Measurements from ENCODE around the gene MINAR1.
"Not testable (repeated sequence)": the region's sequence is repeated elsewhere in the genome, so short reads cannot be mapped to it uniquely, and the experiment has no call there.

MINAR1 gene, protein sequence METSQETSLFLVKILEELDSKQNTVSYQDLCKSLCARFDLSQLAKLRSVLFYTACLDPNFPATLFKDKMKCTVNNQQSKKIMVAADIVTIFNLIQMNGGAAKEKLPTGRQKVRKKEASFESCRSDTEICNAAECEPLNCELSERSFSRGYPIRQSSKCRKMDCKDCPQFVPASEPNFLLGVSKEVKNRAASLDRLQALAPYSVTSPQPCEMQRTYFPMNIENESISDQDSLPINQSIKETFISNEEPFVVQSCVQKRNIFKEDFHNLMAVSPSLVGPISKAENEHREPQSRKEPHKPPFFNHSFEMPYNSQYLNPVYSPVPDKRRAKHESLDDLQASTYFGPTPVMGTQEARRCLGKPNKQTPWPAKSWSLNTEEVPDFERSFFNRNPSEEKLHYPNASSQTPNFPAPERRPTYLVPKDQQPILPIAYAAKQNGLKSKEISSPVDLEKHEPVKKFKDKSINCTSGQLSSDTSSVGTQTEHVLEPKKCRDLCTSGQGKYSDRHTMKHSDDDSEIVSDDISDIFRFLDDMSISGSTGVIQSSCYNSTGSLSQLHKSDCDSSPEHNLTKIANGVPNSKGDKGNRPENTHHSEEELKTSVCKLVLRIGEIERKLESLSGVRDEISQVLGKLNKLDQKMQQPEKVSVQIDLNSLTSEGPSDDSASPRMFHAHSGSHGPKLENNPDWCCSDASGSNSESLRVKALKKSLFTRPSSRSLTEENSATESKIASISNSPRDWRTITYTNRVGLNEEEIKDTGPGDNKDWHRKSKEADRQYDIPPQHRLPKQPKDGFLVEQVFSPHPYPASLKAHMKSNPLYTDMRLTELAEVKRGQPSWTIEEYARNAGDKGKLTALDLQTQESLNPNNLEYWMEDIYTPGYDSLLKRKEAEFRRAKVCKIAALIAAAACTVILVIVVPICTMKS

DNA sequence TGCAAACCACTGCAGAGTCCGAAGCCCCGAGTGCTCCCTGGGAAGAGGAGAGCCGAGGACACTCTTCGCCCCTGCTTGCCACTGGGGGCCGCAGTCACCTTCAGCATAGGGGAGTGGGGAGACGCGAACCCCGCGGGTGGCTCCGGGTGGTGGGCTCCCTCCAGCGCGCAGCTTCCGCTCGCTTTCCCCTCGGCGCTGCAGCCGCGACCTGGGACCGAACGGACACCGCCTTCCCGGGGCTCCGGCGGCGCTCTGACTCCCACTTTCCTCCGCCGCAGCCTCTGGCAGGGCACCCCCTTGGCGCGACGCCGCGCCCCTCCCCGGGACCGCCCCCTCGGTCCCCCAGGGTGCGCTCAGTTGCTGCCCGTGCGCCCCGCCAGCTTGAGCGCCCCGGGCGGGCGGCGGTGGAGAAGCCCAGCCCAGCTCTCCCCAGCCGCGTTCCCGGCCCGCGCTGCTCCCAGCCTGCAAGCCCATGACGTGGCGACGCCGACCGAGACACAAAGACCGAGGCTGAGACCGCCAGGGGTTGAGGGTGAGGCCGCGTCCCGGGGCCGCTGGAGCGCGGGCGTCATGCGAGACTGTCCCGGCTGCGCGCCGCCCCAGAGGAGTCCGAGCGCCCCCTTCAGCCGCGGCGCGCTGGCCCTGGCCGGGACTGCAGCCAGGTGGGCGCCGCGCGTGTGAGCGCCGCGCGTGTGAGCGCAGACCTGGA, at the start of gene MINAR1:
Gene MINAR1 (plus strand): TSS at position 701 of the 709 bp plus-strand sequence. CDS start 23,812 bp downstream, outside the sequence.
- DNase-seq (ENCODE audit: low read depth) = peak; percentile 20

DNA sequence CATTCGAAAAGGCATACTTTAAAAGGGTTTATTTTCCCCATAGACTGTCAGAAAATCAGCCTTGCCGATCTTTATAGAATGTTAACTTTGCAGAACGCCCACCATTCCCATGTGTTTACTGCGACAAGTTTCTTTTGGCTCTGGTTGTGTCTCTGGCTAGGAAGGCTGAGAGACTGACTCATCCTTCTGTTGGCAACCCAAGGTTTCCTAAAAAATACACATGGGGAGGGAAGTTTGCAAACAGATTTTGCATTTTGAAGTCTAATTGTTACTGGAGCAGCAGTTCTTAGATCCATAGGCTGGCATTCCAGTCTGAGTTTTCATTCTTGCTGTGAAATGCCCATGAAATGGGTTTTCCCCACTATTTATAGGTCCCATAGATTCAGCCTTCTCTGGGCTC, 37.9 kb upstream of the MINAR1 start:
- peak; percentile 16 for DNase-seq (ENCODE audit: low read depth)

DNA sequence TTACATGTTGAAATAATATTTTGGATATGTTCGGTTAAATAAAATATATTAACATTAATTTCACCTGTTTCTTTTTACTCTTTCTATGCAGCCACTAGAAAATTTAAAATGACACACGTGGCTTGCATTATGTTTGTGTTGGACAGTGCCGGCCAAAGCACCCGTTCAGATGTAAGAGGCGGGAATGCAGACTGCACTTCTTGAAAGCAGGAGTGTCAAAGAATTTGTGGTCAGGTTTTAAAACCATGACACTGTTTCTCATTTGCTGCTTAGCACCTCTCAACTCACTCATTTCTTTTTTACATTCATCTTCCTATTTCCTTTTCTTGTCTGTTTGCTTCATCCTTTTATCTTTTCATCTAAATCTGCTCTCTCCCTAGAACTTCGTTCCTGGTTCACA, 35.3 kb upstream of the MINAR1 start:
- no peak for DNase-seq (ENCODE audit: low read depth)

DNA sequence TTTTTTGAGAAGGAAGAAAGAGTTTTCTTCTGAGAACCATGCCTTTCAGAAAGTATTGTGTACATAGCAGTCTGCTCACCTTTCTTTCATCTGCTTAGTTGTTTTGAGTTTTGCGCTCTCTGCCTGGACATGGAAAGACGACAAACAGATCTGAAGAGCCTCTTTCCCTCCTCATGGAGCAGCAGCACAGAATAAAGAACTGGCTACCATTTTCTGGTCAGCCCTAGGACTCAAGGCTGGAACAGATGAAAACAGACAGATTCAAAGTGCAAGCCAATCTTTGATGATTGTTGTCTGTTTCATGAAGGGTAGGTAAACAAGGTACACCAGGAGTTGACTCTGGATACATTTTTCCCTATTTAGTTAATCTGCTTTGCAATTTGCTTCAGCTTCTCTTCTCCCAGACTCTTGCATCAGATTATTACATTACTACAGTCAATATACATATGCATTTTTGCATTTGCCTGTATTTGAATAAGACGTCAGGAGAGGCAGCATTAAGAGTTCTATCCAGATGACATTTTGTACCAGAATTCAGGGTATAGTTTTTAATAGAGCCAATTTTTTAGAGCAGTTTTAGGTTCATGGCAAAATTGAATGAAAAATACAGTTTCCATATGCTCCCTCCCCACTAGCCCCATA, 34.7 kb upstream of the MINAR1 start:
- no peak for DNase-seq (ENCODE audit: low read depth)

DNA sequence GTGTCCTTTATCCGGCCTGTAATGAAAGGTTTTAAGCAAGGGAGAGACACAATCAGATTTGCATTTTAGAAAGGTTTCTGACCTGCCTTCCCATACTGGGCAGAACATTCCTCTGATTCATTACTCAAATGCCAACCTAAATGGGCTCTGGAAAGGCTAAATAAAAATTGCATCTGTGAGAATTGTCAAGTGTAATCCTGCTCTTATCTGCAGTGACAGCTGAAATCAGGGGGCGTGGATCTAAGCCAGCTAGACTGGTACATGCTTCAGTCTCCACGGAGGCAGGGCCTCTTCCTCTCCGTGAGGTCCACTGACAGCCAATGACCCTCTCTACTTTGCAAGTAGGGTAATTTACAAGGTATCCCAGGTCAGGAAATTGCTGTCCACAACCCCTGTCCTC, 32.5 kb upstream of the MINAR1 start:
- DNase-seq (ENCODE audit: low read depth) = no peak

DNA sequence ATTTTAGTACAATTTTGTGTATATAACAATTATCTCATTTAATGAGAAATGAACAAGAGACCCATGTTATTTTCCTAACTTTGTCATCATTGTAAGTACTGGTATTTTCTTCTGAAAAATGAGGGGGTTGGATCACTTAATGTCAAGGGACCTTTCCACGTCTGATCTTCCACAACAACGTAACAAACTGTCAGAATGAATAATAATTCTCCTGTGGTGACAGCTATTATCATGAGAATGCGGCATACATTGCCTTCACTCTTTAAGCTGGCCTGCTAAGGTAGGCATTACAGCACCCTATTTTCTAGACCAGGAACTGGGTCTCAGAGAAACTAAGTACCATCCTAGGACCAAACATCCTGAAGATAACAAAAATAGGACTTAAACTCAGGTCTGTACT, 31.5 kb upstream of the MINAR1 start:
- DNase-seq (ENCODE audit: low read depth) = no peak

DNA sequence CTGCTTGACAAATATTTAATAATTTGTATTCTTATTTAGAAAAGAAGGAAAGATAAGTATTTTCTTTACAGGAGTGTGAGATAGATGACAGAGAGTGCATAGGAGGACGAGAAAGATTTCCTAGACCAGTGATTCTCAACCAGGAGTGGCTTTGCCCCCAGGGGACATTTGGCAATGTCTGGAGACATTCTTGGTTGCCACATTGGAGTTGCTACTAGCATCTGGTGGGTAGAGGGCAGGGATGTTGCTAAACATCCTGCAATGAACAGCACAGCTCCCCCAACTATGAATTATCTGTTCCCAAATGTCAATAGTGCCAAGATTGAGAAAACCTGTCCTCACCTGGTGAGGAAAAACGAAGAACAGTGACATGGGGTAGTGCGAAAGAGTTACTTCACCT, 30.8 kb upstream of the MINAR1 start:
- no peak for DNase-seq (ENCODE audit: low read depth)

DNA sequence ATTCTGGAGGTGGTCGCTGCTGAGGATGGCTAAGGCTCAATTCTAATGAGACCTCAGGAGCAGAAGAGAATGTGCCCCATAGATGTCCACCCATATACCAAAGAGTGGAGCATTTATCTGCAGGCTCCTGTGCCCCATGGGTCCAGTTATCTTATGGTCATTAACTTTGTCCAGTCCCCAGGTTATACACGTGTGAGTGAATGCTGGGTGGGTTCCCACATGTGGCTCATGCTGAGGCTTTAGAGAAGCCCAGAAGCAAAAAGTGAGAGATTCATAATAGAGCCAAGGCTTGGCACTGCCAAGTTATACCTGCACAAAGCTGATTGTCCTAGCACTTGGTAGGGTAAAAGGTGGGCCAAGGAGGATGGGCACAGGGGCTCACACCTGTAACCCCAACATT, 30.0 kb upstream of the MINAR1 start:
- DNase-seq (ENCODE audit: low read depth) = no peak

DNA sequence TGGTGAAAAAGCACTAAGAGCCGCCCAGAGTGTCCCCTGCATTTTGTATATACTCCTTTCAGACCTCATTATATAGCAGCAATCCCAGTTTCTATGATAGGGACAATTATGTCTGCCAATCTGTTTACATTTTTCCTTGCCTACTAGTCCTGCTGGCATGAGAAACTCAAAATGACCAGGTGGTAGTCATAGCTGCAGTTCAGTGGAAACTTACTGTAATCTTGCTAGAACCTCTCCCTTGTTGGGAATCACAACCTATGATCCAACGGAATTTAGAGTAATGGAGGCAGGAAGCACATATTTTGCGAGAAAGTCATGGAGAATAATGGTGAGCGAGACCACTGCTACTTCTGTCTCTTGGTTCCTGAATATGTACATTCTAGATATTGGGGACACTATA, 28.6 kb upstream of the MINAR1 start:
- peak; percentile 11 for DNase-seq (ENCODE audit: low read depth)

DNA sequence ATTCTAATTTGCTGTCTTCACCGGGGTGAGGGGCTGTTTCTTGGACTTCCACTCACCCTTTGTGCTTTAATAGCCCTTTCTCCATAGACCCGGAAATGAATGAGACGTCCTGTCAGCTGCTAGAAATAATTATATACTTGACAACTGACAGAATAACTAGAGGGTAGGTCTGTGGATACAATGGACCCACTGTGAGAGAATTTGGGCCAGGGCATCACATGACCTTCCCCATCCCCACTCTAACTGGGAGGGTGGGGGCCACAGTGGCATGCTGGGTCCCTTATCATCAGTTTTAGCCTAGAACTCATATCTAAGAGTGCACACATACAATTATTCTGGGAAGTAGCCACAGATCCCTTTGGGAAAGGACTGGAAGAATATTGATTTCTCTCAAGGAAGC, 25.9 kb upstream of the MINAR1 start:
- DNase-seq (ENCODE audit: low read depth) = no peak

DNA sequence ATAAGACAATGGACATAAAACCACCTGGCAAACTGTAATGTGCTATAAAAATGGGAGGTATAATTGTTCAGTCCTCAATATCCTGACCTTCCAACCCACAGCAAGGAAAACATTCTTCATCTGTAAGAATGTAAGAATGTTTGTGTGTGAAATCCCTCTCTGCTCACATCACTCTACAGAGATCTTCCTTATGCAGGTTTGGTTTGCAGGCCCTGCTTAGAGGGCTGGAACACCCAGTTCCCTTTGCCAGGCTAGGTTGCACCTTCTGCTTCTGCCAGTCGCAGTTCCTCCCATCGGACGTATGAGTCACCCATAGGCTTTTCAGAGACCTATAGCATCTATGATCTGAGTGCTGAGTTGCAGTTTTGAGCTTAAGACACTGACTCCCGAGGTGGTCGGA, 24.1 kb upstream of the MINAR1 start:
- no peak for DNase-seq (ENCODE audit: low read depth)

DNA sequence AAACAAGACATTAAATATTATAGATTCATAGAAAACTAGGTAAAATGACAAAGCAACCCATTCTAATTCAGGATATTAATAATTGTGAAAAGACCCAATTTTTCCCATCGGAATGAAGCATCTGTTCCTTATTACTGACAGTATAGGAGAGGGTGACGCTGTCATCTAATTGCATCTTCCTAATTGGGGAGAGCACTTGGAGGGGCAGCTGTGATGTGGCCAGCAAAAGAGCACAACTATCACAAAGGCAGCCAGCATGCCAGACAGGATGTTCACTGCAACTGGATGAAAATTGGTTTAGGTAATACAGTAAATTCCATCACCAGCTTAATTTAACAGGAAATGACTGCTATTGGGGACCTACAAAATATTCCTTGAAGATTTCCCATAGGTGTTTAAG, 21.9 kb upstream of the MINAR1 start:
- DNase-seq (ENCODE audit: low read depth) = no peak

DNA sequence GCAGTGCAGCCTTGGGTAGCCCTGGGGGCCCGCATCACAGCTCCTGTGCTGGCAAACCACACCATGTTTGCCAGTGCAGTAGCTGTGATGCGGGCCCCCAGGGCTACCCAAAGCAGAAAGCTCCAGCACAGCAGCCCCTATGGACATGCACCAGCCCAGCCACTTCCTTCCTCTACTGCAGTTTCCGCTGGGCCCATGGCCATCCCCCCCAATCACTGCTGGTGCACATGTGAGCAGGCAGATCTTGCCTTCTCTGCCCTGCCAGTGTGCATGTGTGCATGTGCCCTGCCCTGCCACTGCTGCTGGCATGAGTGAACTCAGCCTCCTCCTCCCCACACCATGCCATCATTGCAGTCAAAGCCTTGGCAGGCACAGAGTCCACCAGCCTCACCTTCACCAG, 20.1 kb upstream of the MINAR1 start:
- no peak for DNase-seq (ENCODE audit: low read depth)

DNA sequence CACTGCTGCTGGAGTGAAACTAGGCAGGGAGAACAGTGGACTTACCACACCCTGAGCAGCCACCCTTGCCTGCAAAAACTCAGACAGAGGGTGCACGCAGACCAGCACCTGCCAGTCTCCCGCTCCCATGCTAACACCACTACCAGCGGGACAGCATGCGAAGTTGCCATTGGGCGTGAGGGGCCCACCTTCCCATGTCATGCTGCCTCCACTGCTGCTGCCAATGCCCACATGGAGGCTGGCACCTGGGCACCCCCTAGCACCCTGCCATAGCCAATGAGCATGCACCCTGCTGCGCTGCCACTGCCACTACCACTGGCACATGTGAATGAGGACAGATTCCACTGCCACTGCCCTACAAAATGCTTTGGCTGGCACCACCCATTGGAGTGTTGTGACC, 19.7 kb upstream of the MINAR1 start:
- no peak for DNase-seq (ENCODE audit: low read depth)

DNA sequence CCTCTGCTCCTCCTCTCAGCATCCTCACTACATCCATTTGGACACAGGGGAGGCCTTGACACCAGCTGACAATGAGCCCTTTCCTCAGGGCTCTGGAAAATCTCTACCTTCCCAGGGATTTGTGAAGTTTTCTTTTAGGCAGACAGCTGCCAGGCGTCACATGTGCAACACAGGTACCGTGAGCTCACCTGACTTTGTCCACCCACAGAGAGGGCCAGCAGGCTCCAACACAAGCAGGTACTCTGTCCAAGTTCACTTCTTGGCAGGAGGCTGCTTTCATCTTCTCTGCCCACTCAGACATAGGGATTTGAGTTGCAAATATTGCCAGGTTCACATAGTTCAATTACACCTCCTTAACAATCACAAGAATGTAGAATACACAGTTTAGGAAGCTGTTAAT, 15.3 kb upstream of the MINAR1 start:
- DNase-seq (ENCODE audit: low read depth) = no peak

DNA sequence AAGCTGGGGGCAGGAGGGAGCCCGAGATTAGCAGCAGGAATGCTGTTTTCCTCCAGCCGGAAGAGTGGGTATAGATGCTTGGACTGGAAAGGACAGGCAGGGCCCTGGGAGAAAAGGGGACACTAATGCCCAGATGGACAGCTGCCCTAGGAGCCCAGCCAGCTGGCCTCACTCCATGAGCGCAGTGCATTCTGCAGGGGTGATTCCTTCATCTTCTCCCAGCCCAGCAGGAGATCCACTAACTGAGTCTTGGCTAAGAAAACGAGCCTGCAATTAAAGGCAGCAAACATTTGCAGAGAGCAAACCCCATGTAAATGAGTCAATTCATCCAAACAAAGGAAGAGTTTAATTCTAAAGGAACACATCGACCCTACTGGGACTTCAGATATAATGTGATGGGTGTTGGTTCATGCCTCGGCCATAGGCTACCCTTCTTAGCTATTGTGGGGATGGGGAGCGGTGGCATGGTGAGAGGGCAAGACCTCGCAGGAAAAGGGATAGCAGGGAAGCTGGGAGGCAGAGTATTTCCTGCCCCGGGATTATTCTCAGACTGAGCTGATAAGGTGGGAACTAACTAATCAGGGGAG, 13.3 kb upstream of the MINAR1 start:
- DNase-seq (ENCODE audit: low read depth) = no peak

DNA sequence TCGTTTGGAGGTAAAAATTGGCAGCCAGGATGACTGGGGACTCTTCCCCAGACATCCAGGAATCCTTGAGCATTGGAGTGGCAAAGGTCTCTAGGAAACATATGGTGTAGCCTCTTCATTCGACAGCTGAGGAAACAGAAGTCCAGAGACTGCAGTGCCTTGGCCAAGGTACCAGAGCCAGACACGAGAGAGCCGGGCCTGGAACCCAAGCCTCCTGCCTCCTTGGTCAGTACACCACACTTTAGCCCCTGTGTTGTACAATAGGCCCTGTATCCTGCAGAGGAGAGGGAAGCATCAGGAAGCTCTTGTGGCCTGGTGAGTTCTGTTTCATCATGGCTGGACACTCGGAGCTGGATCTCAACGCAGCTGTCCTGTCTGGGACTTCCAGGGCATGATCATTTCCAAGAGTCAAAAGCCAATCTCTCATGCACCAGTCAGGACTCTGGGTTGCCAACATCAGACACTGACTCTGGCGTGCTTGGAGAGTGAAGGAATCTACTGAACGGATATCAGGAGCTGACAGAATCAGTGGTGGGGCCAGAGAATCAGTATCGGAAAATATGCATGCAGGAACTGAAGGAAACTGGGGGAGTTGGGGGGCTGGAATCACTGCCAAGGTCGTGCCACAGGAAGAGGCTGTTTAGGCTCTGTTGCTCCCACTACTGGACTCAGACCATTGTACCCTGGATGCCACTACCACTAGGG, 6.4 kb upstream of the MINAR1 start:
- no peak for DNase-seq (ENCODE audit: low read depth)

DNA sequence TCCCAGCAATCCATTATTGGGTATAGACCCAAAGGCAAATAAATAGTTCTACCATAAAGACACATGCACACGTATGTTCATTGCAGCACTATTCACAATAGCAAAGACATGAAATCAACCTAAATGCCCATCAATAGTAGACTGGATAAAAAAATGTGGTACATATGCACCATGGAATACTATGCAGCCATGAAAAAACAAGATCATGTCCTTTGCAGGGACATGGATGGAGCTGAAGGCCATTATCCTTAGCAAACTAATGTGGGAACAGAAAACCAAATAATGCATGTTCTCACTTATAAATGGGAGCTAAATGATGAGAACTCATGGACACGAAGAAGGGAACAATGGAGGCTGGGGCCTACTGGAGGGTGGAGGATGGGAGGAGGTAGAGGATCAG, 5.2 kb upstream of the MINAR1 start:
- not testable (repeated sequence) for DNase-seq (ENCODE audit: low read depth)

DNA sequence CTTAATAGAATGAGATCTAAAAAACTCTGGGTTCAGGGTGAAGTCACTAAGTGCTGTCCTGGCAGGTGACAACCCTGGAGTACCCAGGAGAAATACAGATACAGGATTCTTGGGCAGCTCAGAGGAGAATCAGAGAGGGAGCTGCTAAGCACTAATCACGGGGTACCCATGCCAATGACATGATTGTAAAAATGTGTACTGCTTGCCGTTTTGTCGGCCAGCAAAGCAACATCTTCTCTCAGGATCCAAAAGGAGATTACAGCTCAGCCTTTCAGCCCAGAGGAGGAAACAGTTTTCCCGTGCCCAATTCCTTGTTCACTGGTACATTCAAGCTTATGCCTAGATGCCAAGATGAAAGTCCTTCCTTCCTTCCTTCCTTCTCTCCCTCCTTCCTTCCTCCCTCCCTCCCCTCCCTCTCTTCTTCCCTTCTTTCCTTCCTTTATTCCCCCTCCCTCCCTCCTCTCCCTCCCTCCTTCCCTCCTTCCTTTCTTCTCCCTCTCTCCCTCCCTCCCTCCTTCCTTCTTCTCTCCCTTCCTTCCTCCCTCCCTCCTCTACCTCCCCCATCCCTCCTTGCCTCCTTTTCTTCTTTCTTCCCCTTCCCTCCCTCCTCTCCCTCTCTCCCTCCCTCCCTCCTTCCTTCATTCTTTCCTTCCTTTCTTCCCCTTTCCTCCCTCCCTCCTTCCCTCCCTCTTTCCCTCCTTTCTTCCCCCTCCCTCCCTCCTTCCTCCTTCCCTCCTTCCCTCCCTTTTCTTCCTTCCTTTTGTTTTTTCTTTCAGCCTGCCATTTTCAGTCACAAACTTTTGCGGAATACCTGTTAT, 4.1 kb upstream of the MINAR1 start:
- DNase-seq (ENCODE audit: low read depth) = no peak
